T-helper 2 cell treated with Interferon-gamma antibody and Interleukin-4, amounts not matched to agents 100 ng/mL and 5 ng/mL, for 36 hours (primary cell): ENCODE data around the gene DLX2. TPM values are rescaled to one million over a fixed set of nuclear protein-coding genes. Genes with fewer than 3 reads are reported as not detected.
"Not testable (repeated sequence)": the region's sequence is repeated elsewhere in the genome, so short reads cannot be mapped to it uniquely, and the experiment has no call there.

Experiments
- intact Hi-C: fragments of 100-400 bp; cut with micrococcal nuclease; formaldehyde crosslinking; loops from one replicate; pipeline ENCODE4 v1.15.1; 2023
- total RNA-seq: library from RNA; stranded (reverse); gene quantifications from 2 replicates; pipeline ENCODE4 v1.2.3, GENCODE V29; 2022

The DLX2 gene
- total RNA-seq, 1 donor from 2014 or later: not detected

- intact Hi-C loops: not testable (repeated sequence)
These were observed 42.6 kb downstream of the DLX2 start for GRCh38 chr2:172060118-172060517.

- intact Hi-C loops: no loop called here
These were observed 44.0 kb downstream of the DLX2 start for GRCh38 chr2:172058660-172059059.

GRCh38 chr2:172056293-172056692 lies 46.4 kb downstream of the DLX2 start:
- intact Hi-C loops: no loop called here

GRCh38 chr2:172053486-172053885 lies 49.2 kb downstream of the DLX2 start:
- intact Hi-C loops: no loop called here

- intact Hi-C loops: no loop called here
These were observed 50.4 kb downstream of the DLX2 start for GRCh38 chr2:172052000-172052983.

GRCh38 chr2:172050479-172051125 lies 52.1 kb downstream of the DLX2 start:
- intact Hi-C loops: no loop called here

- intact Hi-C loops: no loop called here
These were observed 53.1 kb downstream of the DLX2 start for GRCh38 chr2:172049567-172050120.

Other genes starting within 250 kb of the DLX2 start
- 26.6 and 27.4 TPM in 2 replicates for gene SLC25A12, start 208.7 kb downstream of the DLX2 start, total RNA-seq
- 68.3 and 71.6 TPM in 2 replicates for gene HAT1, start 180.4 kb downstream of the DLX2 start, total RNA-seq
- gene METAP1D, start 102.9 kb downstream of the DLX2 start, total RNA-seq: 7.1 and 7.7 TPM in 2 replicates
- not detected in 2 replicates for gene DLX1, start 17.4 kb downstream of the DLX2 start, total RNA-seq